ENCODE results near the gene KCTD2. TPM values are rescaled to one million over a fixed set of nuclear protein-coding genes. Genes with fewer than 3 reads are reported as not detected.
"Not testable (repeated sequence)": the region's sequence is repeated elsewhere in the genome, so short reads cannot be mapped to it uniquely, and the experiment has no call there.

The KCTD2 gene
- polyA plus RNA-seq, 1 of the 3 experiments (the other 2 are of a cell fraction): 27.5 TPM

- H3K27me3 ChIP-seq (ENCODE audit: insufficient read depth); H3K9me3 ChIP-seq; DNase-seq; H3K79me2 ChIP-seq (ENCODE audit: insufficient read depth); H3K4me1 ChIP-seq (ENCODE audit: control insufficient read depth in 1 of 2, insufficient read depth in 2 of 2, low read depth in 1 of 2, low read length in 1 of 2); H3K9ac ChIP-seq; H3K4me3 ChIP-seq (ENCODE audit: low read depth in 2 of 2, low read length in 1 of 2); H2AFZ ChIP-seq (ENCODE audit: low read depth); H3K9me2 ChIP-seq; H3K27ac ChIP-seq (ENCODE audit: low read depth in 2 of 2, low read length in 1 of 2); H3K4me2 ChIP-seq; H4K20me1 ChIP-seq (ENCODE audit: insufficient read depth); H3K36me3 ChIP-seq (replicated peaks in 1 of 2; ENCODE audit: control insufficient read depth in 1 of 2, insufficient read depth in 2 of 2, low read length in 1 of 2); H3F3A ChIP-seq (replicated peaks; ENCODE audit: insufficient read depth): not testable (repeated sequence)
- WGBS (ENCODE audit: low lambda C conversion rate): 99% methylated on average over 5 of the region's 5 CpGs
- ChIA-PET CTCF (interaction anchor here (1.1 to 2.7 kb wide), 10 partner anchors 9 to 128 kb away, joined by 3 to 9 read pairs (median 6); no protein-coding TSS in a partner anchor), POLR2A (interaction anchor here (0.6 kb wide), 1 partner anchor 410 kb away, joined by 3 read pairs; no protein-coding TSS in a partner anchor)
Measured at GRCh38 chr17:75072909-75073308, 25.9 kb downstream of the KCTD2 start.

DNA sequence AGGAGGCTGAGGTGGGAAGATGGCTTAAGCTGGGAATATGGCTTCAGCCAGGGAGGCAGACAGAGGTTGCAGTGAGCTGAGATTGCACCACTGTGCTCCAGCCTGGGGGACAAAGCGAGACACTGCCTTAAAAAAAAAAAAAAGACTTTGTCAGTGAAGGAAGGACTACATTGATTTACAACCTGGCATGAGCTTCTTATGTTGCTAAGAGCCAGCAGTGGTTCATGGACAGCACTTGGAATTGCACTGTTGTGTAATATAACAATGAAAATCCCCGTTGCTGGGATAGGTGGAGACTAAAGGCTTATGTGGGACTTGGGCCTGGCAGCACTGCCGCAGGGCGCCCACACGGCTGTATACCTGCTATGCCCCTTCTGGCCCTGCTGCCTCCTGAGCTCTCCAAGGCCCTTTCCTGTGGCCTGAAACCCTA is 26.6 kb downstream of the KCTD2 start:
- ChIA-PET CTCF (interaction anchor here (0.6 to 2.7 kb wide), 14 partner anchors 8 to 128 kb away, joined by 3 to 9 read pairs (median 4); no protein-coding TSS in a partner anchor), POLR2A (interaction anchor here (1.3 kb wide), 1 partner anchor 11 kb away, joined by 3 read pairs; no protein-coding TSS in a partner anchor)
- Histone ChIP-seq H3K9me2 (no peaks in the 10 kb centered on the region), H3K27ac (ENCODE audit: low read depth in 2 of 2, low read length in 1 of 2) (no peak overlapping the region), H3K9ac (no peak overlapping the region), H3F3A (replicated peaks; ENCODE audit: insufficient read depth) (no peaks in the 10 kb centered on the region), H3K4me1 (ENCODE audit: control insufficient read depth in 1 of 2, insufficient read depth in 2 of 2, low read depth in 1 of 2, low read length in 1 of 2) (peaks cover 0 to 8% of the 10 kb centered on the region in 2 experiments; a peak in 3 of 4 replicates), H3K27me3 (ENCODE audit: insufficient read depth) (no peaks in the 10 kb centered on the region), H2AFZ (ENCODE audit: low read depth) (no peak overlapping the region), H3K4me2 (no peak overlapping the region), H3K36me3 (replicated peaks in 1 of 2; ENCODE audit: control insufficient read depth in 1 of 2, insufficient read depth in 2 of 2, low read length in 1 of 2) (no peaks in the 10 kb centered on the region), H4K20me1 (ENCODE audit: insufficient read depth) (no peaks in the 10 kb centered on the region), H3K9me3 (no peaks in the 10 kb centered on the region), H3K4me3 (ENCODE audit: low read depth in 2 of 2, low read length in 1 of 2) (no peak overlapping the region), H3K79me2 (ENCODE audit: insufficient read depth) (no peaks in the 10 kb centered on the region)
- 87% methylated on average over 5 of the region's 5 CpGs for WGBS (ENCODE audit: low lambda C conversion rate)
- TF ChIP-seq, protein P1, sequence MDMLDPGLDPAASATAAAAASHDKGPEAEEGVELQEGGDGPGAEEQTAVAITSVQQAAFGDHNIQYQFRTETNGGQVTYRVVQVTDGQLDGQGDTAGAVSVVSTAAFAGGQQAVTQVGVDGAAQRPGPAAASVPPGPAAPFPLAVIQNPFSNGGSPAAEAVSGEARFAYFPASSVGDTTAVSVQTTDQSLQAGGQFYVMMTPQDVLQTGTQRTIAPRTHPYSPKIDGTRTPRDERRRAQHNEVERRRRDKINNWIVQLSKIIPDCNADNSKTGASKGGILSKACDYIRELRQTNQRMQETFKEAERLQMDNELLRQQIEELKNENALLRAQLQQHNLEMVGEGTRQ (IDR thresholded peaks at IDR 0.05; ENCODE audit: borderline replicate concordance, low read depth, low read length): no peak
- no peak for TF ChIP-seq RAD21 (IDR thresholded peaks at IDR 0.05; ENCODE audit: low read length)
- DNase-seq: peak; percentile 19

GRCh38 chr17:75074532-75074931 is 27.5 kb downstream of the KCTD2 start:
- no peak overlapping the region for H3K4me2 ChIP-seq
- no peaks in the 10 kb centered on the region for H3K27me3 ChIP-seq (ENCODE audit: insufficient read depth)
- H3K4me1 ChIP-seq (ENCODE audit: control insufficient read depth in 1 of 2, insufficient read depth in 2 of 2, low read depth in 1 of 2, low read length in 1 of 2): peaks cover 5 to 17% of the 10 kb centered on the region in 2 experiments; a peak in 3 of 4 replicates
- no peak overlapping the region for H3K9ac ChIP-seq
- H3K9me2 ChIP-seq: no peaks in the 10 kb centered on the region
- H3K79me2 ChIP-seq (ENCODE audit: insufficient read depth): no peaks in the 10 kb centered on the region
- no peak for TF ChIP-seq RFX5 (IDR thresholded peaks at IDR 0.05; ENCODE audit: low read length)
- no peak overlapping the region for H3K27ac ChIP-seq (ENCODE audit: low read depth in 2 of 2, low read length in 1 of 2)
- H3K4me3 ChIP-seq (ENCODE audit: low read depth in 2 of 2, low read length in 1 of 2): no peak overlapping the region
- peaks cover 4% of the 10 kb centered on the region for H3F3A ChIP-seq (replicated peaks; ENCODE audit: insufficient read depth)
- WGBS (ENCODE audit: low lambda C conversion rate): 73% methylated on average over 12 of the region's 14 CpGs
- peak; percentile 41 for DNase-seq
- H4K20me1 ChIP-seq (ENCODE audit: insufficient read depth): no peaks in the 10 kb centered on the region
- H2AFZ ChIP-seq (ENCODE audit: low read depth): no peak overlapping the region
- POLR2A ChIA-PET: interaction anchor here (0.6 to 1.3 kb wide), 2 partner anchors 12 to 155 kb away, joined by 3 to 4 read pairs; no protein-coding TSS in a partner anchor
- H3K36me3 ChIP-seq (replicated peaks in 1 of 2; ENCODE audit: control insufficient read depth in 1 of 2, insufficient read depth in 2 of 2, low read length in 1 of 2): no peaks in the 10 kb centered on the region
- no peaks in the 10 kb centered on the region for H3K9me3 ChIP-seq
- CTCF ChIA-PET: interaction anchor here (0.9 to 2.7 kb wide), 6 partner anchors 14 to 127 kb away, joined by 3 to 9 read pairs (median 6); no protein-coding TSS in a partner anchor
